Midbrain (tissue), 1 donor: Measurements from ENCODE around the gene WNT7A.
"Not testable (repeated sequence)": the region's sequence is repeated elsewhere in the genome, so short reads cannot be mapped to it uniquely, and the experiment has no call there.

Experiments
- DNase-seq: peaks from one replicate; lab custom pipeline; 2025; lab: John Stamatoyannopoulos, UW

WNT7A gene

GRCh38 chr3:13879946-13880810 lies at the start of gene WNT7A:
Gene WNT7A, minus strand, starts transcription at chr3:13880071. Its CDS starts 255 bp downstream, at chr3:13879816.
- peak; percentile 41 for DNase-seq

- not testable (repeated sequence) for DNase-seq
Observed at GRCh38 chr3:13928741-13929140, 48.9 kb upstream of the WNT7A start.

GRCh38 chr3:13927295-13927694 lies 47.4 kb upstream of the WNT7A start:
- no peak for DNase-seq

GRCh38 chr3:13916375-13916774 lies 36.5 kb upstream of the WNT7A start:
- DNase-seq = no peak

- no peak for DNase-seq
Observed at GRCh38 chr3:13902648-13903238, 22.9 kb upstream of the WNT7A start.

GRCh38 chr3:13901935-13902584 lies 22.2 kb upstream of the WNT7A start:
- no peak for DNase-seq

GRCh38 chr3:13898346-13898745 lies 18.5 kb upstream of the WNT7A start:
- no peak for DNase-seq

GRCh38 chr3:13896473-13897154 lies 16.7 kb upstream of the WNT7A start:
- DNase-seq = peak; percentile 61

- peak; percentile 90 for DNase-seq
Observed at GRCh38 chr3:13895155-13896105, 15.6 kb upstream of the WNT7A start.

- no peak for DNase-seq
Observed at GRCh38 chr3:13894807-13895154, 14.9 kb upstream of the WNT7A start.

- DNase-seq = no peak
Observed at GRCh38 chr3:13894096-13894806, 14.4 kb upstream of the WNT7A start.

- DNase-seq = no peak
Observed at GRCh38 chr3:13892304-13892703, 12.4 kb upstream of the WNT7A start.

GRCh38 chr3:13891492-13892073 lies 11.7 kb upstream of the WNT7A start:
- no peak for DNase-seq

- DNase-seq = no peak
Observed at GRCh38 chr3:13891017-13891392, 11.1 kb upstream of the WNT7A start.

- no peak for DNase-seq
Observed at GRCh38 chr3:13890377-13891016, 10.6 kb upstream of the WNT7A start.

- DNase-seq = no peak
Observed at GRCh38 chr3:13888576-13888975, 8.7 kb upstream of the WNT7A start.

- DNase-seq = no peak
Observed at GRCh38 chr3:13887495-13888300, 7.8 kb upstream of the WNT7A start.

- DNase-seq = no peak
Observed at GRCh38 chr3:13886593-13887129, 6.8 kb upstream of the WNT7A start.

- no peak for DNase-seq
Observed at GRCh38 chr3:13885704-13886010, 5.8 kb upstream of the WNT7A start.
